Ovary (tissue), 3 donors: ENCODE measurements around the gene RBBP4.

Experiments
- EP300 ChIP-seq: sonication (generic); formaldehyde crosslinking; IDR thresholded peaks from one replicate; pipeline ENCODE4 v1.6.1; 2017; ENCODE audit warnings: antibody characterized with exemption
- POLR2A ChIP-seq: fragments of 450-650 bp; IDR thresholded peaks from one replicate; pipeline ENCODE4 v1.6.1; 2017; ENCODE audit warnings: antibody characterized with exemption, mild to moderate bottlenecking, moderate library complexity
- TF ChIP-seq, protein P1 (sequence below), 3 donors: fragments of 450-650 bp in 2 of 3; fragments of 200-600 bp in 1 of 3; IDR thresholded peaks; one replicate each; pipeline versions ENCODE4 v1.5.1 to v1.8.0; 2016 to 2022; ENCODE audit warnings: antibody characterized with exemption in 3 of 3, mild to moderate bottlenecking in 1 of 3
- donor health status: DM: no; HTN: no; CAD: no.

DNA sequence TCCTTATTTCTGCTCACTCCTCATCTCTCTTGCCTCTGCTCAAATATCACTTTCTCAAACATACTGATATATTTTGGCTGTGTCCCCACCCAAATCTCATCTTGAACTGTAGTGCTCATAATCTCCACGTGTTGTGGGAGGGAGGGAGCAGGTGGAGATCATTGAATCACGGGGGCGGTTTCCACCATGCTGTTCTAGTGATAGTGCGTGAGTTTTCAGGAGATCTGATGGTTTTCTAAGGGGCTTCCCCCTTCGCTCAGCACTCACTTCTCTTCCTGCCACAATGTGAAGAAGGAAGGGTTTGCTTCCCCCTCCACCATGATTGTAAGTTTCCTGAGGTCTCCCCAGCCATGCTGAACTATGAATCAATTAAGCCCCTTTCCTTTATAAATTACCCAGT, 27.2 kb upstream of the RBBP4 start:
- TF ChIP-seq EP300 = no peak
- TF ChIP-seq, protein P1, sequence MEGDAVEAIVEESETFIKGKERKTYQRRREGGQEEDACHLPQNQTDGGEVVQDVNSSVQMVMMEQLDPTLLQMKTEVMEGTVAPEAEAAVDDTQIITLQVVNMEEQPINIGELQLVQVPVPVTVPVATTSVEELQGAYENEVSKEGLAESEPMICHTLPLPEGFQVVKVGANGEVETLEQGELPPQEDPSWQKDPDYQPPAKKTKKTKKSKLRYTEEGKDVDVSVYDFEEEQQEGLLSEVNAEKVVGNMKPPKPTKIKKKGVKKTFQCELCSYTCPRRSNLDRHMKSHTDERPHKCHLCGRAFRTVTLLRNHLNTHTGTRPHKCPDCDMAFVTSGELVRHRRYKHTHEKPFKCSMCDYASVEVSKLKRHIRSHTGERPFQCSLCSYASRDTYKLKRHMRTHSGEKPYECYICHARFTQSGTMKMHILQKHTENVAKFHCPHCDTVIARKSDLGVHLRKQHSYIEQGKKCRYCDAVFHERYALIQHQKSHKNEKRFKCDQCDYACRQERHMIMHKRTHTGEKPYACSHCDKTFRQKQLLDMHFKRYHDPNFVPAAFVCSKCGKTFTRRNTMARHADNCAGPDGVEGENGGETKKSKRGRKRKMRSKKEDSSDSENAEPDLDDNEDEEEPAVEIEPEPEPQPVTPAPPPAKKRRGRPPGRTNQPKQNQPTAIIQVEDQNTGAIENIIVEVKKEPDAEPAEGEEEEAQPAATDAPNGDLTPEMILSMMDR (IDR thresholded peaks at IDR 0.05) = no peak
- TF ChIP-seq POLR2A = no peak
